Left kidney (tissue), 2 donors: ENCODE measurements around the gene ATP8A2. TPM values are rescaled to one million over a fixed set of nuclear protein-coding genes. Genes with fewer than 3 reads are reported as not detected.

Experiments
- DNase-seq: peaks from one replicate; pipeline ENCODE4 v3.0.0-alpha.2; 2013
- polyA plus RNA-seq: library from polyadenylated mRNA; unstranded; fragments of 120-200 nt; gene quantifications from one replicate; pipeline ENCODE4 v1.2.1, GENCODE V29; 2013; ENCODE audit not compliant: insufficient read length

Gene ATP8A2
- polyA plus RNA-seq, 1 donor: 6.8 TPM

DNA sequence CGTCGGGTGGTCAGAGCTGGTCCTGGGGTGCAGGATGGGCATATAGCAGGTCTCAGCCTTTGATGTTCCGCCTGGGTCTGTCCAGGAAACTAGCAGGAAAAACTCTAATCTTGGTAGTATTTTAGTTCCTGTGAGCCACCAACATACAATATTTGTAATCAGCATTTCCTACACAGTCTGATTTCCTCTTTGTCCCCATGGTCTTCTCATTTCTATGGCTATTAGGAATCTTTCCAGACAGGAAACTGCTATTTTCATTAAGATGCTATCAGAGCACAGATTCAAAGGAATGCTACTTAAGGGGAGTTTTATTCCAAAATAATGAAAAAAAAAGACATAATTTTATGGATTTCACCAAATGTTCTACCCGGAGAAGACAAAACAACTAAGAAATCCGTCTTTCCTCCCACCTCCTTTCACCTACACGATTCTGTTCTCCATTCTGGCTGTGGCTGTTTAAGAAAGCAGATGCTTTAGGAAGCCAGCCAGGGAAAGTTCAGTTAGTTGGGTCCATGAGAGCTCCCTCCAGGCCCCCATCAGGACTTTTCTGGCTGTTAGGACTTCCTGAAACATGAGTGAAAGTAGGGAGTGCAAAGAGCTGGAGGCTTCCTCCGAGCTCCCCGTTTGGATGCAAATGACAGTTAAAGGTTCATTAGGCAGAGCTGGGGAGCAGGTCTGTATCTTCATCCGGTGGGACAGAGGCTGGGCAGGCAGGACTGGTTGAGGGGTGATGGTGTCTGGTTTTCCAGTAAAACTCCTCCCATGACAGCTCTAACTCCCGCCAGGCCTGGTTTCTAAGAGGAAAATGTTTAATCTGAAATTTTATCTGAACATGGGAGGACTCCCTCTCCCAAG, 643.7 kb downstream of the ATP8A2 start:
- DNase-seq: peak; percentile 55

- DNase-seq: no peak
Observed at GRCh38 chr13:26016189-26016588, 644.4 kb downstream of the ATP8A2 start.

- DNase-seq: no peak
Observed at GRCh38 chr13:26017196-26017921, 645.6 kb downstream of the ATP8A2 start.

DNA sequence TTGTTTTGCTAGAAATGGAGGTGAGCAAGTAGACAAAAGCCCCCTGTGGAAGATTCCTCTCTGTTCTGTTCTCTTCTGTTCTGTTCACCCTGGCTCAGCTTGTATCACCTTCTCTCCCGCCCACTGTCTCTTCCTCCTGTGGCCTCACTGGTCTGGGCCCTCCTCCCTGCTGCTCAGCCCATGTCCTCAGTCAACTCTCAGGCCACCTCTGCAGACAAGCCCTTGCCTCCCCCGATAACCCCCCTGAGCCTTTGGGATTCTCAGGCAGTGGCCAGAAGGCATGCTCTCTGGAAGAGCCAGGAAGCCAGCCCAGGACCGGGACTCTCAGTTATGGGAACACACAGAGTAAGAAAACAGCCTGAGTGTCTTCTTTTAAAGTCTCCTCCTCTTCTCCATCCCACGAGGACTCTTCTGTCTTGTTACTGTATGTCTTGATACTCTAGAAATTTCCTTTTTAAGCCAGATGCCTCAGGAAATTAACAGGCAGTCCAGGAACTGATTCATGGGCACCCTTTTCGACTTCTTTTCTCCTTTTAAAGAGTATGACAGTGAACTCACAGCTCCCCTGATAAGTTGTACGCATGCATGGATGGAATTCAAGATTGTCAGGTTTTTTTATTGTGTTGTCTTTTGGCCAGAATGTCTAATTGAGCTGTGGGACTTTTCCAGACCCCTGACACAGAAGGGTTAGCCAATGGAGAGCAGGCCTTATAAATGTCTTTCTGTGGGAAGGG, 646.3 kb downstream of the ATP8A2 start:
- no peak for DNase-seq

GRCh38 chr13:26019251-26019650, 647.5 kb downstream of the ATP8A2 start:
- DNase-seq: peak; percentile 77

DNA sequence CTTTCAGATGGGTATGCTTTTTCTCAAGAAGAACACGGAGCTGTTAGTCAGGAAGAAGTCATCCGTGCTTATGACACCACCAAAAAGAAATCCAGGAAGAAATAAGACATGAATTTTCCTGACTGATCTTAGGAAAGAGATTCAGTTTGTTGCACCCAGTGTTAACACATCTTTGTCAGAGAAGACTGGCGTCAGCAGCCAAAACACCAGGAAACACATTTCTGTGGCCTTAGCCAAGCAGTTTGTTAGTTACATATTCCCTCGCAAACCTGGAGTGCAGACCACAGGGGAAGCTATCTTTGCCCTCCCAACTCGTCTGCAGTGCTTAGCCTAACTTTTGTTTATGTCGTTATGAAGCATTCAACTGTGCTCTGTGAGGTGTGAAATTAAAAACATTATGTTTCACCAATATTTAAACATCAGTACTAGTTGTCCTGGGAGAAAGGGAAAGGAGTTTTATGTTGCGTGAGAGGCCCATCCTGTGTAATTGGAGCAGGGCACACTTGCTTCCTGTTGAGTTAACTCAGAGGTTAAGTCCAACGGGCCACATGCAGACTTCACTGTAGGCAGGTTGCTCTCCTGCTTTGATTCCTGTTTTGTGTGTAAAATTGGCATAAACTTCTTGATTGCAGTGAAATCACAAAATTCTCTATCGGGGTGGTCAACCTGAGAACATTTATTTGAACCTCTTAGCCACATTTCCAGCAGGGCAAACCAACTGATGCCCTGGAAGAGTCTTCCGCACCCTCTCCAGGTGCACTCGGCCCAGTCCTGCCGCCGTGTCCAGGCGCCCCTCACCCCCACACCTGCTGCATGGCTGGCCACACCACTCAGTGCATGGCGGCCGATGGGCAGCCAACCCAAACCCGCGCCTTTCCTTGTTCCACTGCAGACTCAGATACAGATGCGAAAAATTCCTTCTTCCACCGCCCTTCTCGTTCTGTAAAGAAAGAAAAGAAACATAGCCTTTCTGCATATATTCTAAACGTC, 648.4 kb downstream of the ATP8A2 start:
- DNase-seq: peak; percentile 76

DNA sequence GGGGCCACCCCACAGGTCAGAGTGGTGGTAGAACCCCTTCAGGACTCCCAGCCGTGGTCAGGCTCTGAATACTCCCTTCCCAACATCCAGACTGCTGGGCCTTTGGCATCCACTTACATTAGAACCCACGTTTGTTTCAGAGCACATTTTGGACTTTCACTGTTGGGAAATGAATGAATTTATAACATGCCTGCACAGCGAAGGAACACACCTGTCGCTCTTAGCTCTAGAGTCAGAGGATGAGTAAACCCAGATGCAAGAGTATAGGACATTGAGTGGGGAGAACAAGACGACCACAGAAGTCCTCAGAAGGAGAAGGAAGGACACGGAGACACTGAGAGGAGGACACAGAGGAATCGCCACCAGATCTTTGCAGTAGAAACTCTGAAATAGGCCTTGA, 649.1 kb downstream of the ATP8A2 start:
- DNase-seq: no peak

DNA sequence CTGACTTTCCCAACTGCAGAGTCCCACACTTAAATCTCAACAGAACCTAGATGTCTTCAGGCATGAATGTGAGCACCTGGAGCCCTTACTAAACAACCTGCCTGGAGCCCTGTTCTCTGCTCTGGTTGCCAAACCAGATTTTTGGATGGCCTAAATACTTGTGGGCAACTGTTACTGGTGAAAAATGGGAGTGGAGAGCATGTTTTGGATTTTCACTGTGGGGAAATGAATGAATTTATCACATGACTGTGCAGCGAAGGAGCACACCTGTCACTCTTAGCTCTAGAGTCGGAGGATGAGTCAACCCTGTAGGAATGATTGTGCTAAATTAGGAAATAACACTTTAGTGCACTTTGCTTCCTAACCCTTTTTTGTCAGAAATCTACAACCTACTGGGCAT, 649.7 kb downstream of the ATP8A2 start:
- DNase-seq: no peak

DNA sequence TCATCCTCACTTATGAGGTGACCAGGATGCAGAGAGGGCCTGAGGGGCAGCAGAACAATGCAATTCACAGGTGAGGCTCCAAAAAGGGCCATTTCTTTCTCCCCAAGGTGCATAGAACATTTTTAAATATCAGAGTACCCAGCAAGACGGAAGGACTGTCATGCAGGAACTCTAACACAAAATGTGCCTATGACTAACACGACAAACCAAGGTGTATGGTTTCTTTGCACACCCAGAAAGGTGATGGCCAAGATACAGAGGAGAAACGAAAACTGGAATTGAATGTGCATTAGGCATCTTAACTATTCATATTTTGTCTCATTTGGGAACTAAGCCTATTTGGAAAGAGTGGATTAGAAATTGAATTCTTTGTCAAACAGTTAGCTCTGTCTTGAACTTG, 650.2 kb downstream of the ATP8A2 start:
- DNase-seq: no peak

GRCh38 chr13:26022538-26023292, 650.9 kb downstream of the ATP8A2 start:
- peak; percentile 77 for DNase-seq

- peak; percentile 49 for DNase-seq
Observed at GRCh38 chr13:26024558-26024957, 652.8 kb downstream of the ATP8A2 start.

- DNase-seq: no peak
Observed at GRCh38 chr13:26025196-26025595, 653.4 kb downstream of the ATP8A2 start.

- no peak for DNase-seq
Observed at GRCh38 chr13:26025771-26026170, 654.0 kb downstream of the ATP8A2 start.

DNA sequence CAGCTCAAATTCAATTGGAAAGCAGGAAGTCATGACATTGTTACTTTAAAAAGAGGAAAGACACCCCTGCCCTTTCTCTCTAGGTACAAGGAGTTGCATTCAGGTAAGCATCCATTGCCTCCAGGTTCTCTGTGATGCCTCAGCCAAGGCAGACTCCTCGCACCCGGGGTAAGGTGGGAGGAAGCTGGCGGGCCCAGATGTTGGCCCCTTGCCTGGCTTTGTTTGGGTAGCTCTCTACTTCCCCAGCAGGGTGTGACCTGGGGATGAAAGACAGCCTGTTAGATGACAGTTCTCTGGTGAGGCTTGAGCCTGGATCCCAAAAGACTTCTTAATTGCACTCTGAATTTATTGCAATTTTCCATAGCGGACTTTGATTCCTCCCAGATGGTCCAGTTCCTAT, 654.4 kb downstream of the ATP8A2 start:
- DNase-seq: no peak

DNA sequence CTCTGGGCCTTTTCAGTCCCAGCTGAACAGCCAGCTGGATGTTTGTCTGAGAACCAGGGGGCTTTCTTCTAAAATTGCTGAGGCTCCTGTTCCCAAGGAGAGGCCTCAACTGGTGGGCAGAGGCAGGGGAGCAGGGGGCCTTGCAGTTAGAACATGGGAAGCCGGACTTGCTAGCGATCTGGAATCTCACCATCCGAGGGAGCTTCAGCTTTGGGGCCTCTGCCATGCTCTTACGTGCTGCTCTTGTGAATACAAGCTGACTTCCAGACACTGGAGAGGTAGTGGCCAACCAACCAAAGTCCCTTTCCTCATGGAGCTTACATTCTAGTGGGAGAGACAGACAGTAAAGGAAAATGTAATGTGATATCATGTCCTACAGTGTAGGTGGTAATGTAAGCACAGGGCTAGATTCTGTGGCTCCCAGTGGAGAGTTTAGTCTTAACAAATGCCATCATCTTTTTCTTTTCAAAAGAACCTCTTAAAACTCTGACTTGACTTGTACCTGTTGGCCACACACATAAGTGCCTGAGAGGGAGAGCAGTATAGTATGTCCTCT, 657.9 kb downstream of the ATP8A2 start:
- no peak for DNase-seq

GRCh38 chr13:26030331-26030730, 658.6 kb downstream of the ATP8A2 start:
- DNase-seq: no peak

GRCh38 chr13:26034018-26034417, 662.2 kb downstream of the ATP8A2 start:
- DNase-seq: no peak

- DNase-seq: no peak
Observed at GRCh38 chr13:26036383-26036782, 664.6 kb downstream of the ATP8A2 start.

- no peak for DNase-seq
Observed at GRCh38 chr13:26037302-26037701, 665.5 kb downstream of the ATP8A2 start.

GRCh38 chr13:26038931-26039475, 667.2 kb downstream of the ATP8A2 start:
- no peak for DNase-seq
